Ishikawa (cell line): ENCODE data around the gene HPRT1.

ENCODE experiments used
- CREB1 ChIP-seq: IDR thresholded peaks from 2 replicates; pipeline ENCODE4 v1.6.1; 2012; ENCODE audit warnings: low read depth
- EP300 ChIP-seq: IDR thresholded peaks from 2 replicates; pipeline ENCODE4 v1.6.1; 2012; ENCODE audit warnings: borderline replicate concordance
- FOXM1 ChIP-seq: IDR thresholded peaks from 2 replicates; pipeline ENCODE4 v1.6.1; 2012; ENCODE audit warnings: low read depth, borderline replicate concordance
- RAD21 ChIP-seq: IDR thresholded peaks from 2 replicates; pipeline ENCODE4 v1.6.1; 2012; ENCODE audit warnings: low read depth
- TAF1 ChIP-seq: IDR thresholded peaks from 2 replicates; pipeline ENCODE4 v1.6.1; 2012; ENCODE audit warnings: low read depth, mild to moderate bottlenecking
- YY1 ChIP-seq: IDR thresholded peaks from 2 replicates; pipeline ENCODE4 v1.6.1; 2012; ENCODE audit warnings: low read depth
- ZBTB7A ChIP-seq: IDR thresholded peaks from 2 replicates; pipeline ENCODE4 v1.6.1; 2012; ENCODE audit warnings: low read depth
- TF ChIP-seq, protein P1 (sequence below): IDR thresholded peaks from 2 replicates; pipeline ENCODE4 v1.6.1; 2012; ENCODE audit warnings: low read depth, mild to moderate bottlenecking
- TF ChIP-seq, protein P2 (sequence below): IDR thresholded peaks from 2 replicates; pipeline ENCODE4 v1.6.1; 2012
- TF ChIP-seq, protein P3 (sequence below): IDR thresholded peaks from 2 replicates; pipeline ENCODE4 v1.6.1; 2012

DNA sequence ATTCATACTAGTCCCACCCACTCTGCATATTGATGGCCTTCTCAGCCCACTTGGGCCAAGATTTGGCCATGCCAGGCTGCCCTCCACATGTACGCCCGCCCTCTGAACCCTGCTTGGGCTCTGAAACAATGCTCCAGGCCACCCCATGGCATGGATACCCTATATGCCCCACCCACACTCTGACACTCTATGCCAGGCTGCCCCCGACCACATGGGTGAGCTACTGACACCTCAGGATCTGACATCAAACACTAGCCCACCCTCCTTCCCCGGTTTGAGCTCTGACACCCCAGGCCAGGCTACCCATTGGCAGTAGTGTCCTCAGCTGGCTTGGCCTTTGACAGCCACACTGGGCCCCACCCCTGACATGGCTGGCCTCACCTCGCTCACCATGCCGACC lies 69.5 kb downstream of the HPRT1 start:
- TF ChIP-seq EP300 = no peak
- TF ChIP-seq TAF1 = no peak
- TF ChIP-seq ZBTB7A = no peak
- no peak for TF ChIP-seq CREB1
- no peak for TF ChIP-seq FOXM1
- TF ChIP-seq, protein P1, sequence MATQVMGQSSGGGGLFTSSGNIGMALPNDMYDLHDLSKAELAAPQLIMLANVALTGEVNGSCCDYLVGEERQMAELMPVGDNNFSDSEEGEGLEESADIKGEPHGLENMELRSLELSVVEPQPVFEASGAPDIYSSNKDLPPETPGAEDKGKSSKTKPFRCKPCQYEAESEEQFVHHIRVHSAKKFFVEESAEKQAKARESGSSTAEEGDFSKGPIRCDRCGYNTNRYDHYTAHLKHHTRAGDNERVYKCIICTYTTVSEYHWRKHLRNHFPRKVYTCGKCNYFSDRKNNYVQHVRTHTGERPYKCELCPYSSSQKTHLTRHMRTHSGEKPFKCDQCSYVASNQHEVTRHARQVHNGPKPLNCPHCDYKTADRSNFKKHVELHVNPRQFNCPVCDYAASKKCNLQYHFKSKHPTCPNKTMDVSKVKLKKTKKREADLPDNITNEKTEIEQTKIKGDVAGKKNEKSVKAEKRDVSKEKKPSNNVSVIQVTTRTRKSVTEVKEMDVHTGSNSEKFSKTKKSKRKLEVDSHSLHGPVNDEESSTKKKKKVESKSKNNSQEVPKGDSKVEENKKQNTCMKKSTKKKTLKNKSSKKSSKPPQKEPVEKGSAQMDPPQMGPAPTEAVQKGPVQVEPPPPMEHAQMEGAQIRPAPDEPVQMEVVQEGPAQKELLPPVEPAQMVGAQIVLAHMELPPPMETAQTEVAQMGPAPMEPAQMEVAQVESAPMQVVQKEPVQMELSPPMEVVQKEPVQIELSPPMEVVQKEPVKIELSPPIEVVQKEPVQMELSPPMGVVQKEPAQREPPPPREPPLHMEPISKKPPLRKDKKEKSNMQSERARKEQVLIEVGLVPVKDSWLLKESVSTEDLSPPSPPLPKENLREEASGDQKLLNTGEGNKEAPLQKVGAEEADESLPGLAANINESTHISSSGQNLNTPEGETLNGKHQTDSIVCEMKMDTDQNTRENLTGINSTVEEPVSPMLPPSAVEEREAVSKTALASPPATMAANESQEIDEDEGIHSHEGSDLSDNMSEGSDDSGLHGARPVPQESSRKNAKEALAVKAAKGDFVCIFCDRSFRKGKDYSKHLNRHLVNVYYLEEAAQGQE = no peak
- TF ChIP-seq RAD21 = no peak
- TF ChIP-seq, protein P2, sequence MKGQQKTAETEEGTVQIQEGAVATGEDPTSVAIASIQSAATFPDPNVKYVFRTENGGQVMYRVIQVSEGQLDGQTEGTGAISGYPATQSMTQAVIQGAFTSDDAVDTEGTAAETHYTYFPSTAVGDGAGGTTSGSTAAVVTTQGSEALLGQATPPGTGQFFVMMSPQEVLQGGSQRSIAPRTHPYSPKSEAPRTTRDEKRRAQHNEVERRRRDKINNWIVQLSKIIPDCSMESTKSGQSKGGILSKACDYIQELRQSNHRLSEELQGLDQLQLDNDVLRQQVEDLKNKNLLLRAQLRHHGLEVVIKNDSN = no peak
- no peak for TF ChIP-seq YY1
- TF ChIP-seq, protein P3, sequence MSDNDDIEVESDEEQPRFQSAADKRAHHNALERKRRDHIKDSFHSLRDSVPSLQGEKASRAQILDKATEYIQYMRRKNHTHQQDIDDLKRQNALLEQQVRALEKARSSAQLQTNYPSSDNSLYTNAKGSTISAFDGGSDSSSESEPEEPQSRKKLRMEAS = no peak
